SK-N-SH treated with all-trans-retinoic acid at 6 μM for 48 hours (cell line): ENCODE results near the gene POU4F3.

ENCODE experiments used
- TOX ChIP-seq: fragments of 250-450 bp; sonication (Bioruptor Pico); IDR thresholded peaks from 2 replicates; pipeline ENCODE4 v1.8.0; 2021; ENCODE audit warnings: mild to moderate bottlenecking, moderate library complexity, borderline replicate concordance
- ZFP3 ChIP-seq: fragments of 250-450 bp; sonication (Bioruptor Pico); IDR thresholded peaks from 2 replicates; pipeline ENCODE4 v1.5.0; 2020; ENCODE audit warnings: mild to moderate bottlenecking, moderate library complexity
- TF ChIP-seq, protein P1 (sequence below): fragments of 250-450 bp; sonication (Bioruptor Pico); IDR thresholded peaks from 2 replicates; pipeline ENCODE4 v1.5.1; 2020; ENCODE audit warnings: low read depth, mild to moderate bottlenecking, moderate library complexity

DNA sequence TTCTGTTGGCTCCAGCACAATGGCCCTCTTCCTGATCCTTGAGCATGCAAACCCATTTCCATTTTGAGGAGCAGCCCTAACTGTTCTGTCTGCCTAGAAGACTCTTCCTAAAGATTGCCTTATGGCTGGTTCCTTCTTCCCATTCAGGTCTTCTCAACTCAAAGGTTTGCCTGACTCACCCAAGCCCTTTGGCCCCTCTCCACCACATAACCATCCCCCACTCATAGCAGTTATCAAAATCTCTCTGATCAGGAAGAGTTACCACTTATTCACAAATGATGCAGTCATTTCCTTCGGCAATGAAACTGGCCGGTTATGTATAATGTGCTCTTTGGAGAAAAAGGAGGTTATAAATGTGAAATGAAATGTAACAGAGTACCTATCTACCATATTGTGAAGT is 8.9 kb upstream of the POU4F3 start:
- TF ChIP-seq TOX (CRISPR knock-in tag) (no peak), ZFP3 (CRISPR knock-in tag) (no peak)
- TF ChIP-seq, protein P1, sequence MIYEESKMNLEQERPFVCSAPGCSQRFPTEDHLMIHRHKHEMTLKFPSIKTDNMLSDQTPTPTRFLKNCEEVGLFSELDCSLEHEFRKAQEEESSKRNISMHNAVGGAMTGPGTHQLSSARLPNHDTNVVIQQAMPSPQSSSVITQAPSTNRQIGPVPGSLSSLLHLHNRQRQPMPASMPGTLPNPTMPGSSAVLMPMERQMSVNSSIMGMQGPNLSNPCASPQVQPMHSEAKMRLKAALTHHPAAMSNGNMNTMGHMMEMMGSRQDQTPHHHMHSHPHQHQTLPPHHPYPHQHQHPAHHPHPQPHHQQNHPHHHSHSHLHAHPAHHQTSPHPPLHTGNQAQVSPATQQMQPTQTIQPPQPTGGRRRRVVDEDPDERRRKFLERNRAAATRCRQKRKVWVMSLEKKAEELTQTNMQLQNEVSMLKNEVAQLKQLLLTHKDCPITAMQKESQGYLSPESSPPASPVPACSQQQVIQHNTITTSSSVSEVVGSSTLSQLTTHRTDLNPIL: no peak
